Measurements from ENCODE around the gene OGFOD1.

Gene OGFOD1

GRCh38 chr16:56450986-56451752, at the start of gene OGFOD1, which contains the start of gene NUDT21:
OGFOD1 (plus strand) TSS chr16:56451554; CDS start chr16:56451613, 59 bp downstream.
NUDT21 (minus strand) TSS chr16:56451332; CDS start chr16:56451202, 130 bp downstream.
- peak; percentile 86 to 90 for DNase-seq

DNA sequence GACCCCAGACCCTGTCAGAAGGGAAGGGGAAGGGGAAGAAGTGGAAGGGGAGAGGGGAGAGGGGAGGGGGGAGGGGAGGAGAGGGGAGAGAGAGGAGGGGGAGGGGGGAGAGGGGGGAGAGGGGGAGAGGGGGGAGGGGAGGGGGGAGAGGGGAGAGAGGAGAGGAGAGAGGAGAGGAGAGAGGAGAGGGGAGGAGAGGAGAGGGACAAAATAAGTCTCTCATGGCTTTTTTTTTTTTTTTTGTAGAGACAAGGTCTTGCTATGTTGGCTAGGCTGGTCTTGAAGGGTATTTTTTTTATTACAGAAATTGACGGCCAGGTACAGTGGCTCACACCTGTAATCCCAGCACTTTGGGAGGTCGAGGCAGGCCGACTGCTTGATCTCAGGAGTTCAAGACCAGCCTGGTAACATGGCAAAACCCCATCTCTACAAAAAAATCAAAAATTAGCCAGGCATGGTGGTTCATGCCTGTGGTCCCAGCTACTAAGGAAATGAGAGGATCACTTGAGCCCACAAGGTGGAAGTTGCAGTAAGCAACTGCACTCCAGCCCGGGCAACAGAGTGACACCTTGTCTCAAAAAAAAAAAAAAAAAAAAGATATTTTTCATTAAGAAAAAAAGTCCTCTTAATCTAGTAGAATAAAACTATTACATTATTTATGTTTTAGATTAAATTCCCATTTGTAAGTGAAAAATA, 45.2 kb upstream of the OGFOD1 start:
- DNase-seq = no peak

- DNase-seq = no peak
Measured at GRCh38 chr16:56408379-56409098, 42.8 kb upstream of the OGFOD1 start.

DNA sequence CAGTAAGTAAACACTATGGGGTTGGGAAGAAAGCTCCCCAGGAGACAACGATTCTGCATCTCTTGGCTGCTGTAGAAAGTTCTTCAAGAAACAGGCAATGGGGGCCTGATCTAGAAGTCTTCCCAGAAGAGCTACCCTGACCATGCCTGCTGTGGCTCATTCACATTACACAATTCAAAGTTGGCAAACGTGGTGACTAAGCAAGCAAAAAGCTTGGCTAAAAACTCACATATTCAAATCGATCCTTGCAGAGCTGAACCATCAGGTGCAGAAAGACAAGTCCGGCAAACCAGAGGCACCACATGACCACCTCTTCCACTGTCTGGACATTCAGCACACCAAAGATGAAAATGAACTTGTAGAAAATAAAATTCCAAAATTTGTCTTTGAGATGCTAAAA, 42.2 kb upstream of the OGFOD1 start:
- DNase-seq = no peak

GRCh38 chr16:56411123-56411522, 40.2 kb upstream of the OGFOD1 start:
- no peak for DNase-seq

GRCh38 chr16:56411624-56412023, 39.7 kb upstream of the OGFOD1 start:
- DNase-seq = no peak

GRCh38 chr16:56413381-56413780, 38.0 kb upstream of the OGFOD1 start:
- DNase-seq = no peak

GRCh38 chr16:56414366-56414765, 37.0 kb upstream of the OGFOD1 start:
- no peak for DNase-seq

- no peak for DNase-seq
Measured at GRCh38 chr16:56415875-56416274, 35.5 kb upstream of the OGFOD1 start.

DNA sequence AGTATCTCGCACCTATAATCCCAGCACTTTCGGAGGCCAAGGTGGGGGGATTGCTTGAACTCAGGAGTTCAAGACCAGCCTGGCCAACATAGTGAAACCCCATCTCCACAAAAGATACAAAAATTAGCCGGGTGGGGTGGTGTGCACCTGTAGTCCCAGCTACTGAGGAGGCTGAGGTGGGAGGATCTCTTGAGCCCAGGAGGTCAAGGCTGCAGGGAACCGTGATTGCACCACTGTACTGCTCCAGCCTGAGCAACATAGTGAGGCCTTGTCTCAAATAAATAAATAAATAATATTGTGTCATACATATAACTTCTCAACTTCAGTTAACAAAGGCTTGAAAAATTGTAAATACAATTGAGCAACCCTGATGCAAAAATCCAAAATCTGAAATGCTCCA, 34.2 kb upstream of the OGFOD1 start:
- DNase-seq = no peak

- DNase-seq = no peak
Measured at GRCh38 chr16:56419740-56420548, 31.4 kb upstream of the OGFOD1 start.

GRCh38 chr16:56420613-56421012, 30.7 kb upstream of the OGFOD1 start:
- DNase-seq = no peak

DNA sequence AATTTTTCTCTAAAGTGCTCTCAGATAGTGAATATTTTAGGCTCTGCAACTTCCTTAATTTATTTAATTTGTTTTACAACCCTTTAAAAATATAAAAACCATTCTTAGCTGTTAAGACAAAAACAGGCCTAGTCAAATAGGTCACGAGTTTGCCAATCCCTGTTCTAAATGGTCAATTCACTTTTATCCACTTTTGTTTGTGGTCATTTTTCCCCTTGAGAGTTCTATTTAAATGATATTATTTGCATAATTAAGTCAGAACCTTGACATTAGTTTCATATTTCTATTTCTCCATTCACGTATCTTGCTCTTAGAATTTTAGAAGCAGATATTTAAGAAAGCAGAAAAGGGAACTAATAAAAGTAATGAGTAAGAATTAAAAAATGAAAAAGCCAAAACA, 30.0 kb upstream of the OGFOD1 start:
- DNase-seq = no peak

GRCh38 chr16:56421976-56422669, 29.2 kb upstream of the OGFOD1 start:
- no peak for DNase-seq

- DNase-seq = no peak
Measured at GRCh38 chr16:56422896-56423441, 28.4 kb upstream of the OGFOD1 start.

DNA sequence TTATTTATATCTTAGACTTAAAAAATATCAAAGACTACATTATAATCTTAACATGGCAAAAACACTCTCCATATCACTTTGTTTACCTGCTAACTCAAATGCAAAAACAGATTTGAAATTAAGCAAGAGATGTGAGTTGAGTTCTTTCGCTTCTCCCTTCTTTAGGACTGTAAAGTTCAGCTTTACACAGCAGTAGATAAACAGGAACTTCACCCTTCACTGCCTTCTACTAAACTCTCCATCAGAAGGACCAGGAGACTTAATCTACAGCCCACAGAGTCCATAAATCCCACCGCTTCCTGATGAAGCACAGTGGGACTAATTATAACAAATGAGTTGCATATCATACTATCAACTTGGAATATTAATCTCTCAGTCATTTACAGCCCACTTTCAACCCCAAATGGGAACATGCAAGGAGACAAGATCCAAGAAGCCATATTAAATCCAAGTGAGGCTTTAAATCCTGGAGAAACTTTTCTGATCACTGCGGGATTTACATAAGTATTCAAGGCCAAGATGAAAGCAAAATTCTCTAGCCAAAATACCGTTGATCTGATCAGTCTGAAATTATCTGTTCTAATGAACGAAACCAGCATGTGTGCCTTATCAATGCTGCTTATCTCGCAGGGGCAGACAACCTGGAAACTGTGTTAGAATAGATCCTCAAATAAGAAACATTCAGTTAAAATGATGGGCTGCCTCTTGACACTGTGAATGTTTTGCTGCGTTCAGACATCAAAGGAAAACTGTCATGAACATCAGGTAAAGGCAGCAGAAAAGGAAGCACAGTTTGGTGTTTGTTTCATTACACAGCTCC, 27.6 kb upstream of the OGFOD1 start:
- no peak for DNase-seq

DNA sequence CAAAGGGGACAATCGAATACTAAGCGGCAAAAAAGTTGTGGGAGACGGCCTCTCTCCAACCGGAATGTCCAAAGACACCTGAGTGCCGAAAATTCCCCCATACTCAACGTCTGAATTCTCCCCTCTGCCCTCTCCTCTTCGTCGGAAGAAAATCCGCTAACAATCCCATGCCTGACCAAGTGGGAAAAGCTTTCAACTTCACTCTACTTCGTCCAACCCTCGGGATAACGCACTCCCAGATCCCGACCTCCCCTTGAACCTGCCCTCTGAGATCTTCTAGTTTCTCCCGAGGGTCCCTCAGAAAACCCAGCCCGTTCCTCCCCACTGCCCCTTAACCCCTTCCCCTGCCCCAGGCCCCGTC, 27.0 kb upstream of the OGFOD1 start:
- DNase-seq = no peak

DNA sequence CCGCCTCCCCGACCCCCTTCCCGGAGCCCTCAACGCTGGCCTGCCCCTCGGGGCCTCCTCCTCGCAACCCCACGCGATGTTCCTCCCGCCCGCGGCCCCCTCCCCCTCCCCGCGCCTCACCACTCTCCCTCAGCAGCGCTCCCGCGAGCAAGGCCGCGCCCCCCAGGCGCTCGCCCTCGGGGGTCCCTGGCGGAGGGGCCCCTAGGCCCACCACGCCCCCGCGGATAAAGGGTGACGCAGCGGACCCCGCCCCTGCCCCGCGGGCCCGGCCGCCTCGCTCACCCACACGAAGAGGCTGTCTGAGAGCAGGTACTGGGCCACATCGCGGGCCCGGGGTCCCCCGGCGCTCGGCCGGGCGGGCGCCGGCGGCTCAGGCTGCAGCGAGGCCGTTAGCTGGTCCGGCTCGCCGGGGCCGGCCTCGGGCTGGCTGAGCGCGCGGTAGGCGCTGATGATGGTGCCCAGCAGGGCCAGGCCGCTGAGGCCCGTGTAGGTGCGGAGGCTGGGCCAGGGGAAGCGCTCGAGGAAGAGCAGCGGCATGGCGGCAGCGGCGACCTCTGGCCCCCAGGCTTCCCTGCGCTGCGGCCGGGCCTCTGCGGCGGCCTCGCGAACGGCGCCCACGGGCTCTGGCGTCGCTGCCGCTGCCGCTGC, 26.4 kb upstream of the OGFOD1 start:
- DNase-seq = peak; percentile 56 to 66

DNA sequence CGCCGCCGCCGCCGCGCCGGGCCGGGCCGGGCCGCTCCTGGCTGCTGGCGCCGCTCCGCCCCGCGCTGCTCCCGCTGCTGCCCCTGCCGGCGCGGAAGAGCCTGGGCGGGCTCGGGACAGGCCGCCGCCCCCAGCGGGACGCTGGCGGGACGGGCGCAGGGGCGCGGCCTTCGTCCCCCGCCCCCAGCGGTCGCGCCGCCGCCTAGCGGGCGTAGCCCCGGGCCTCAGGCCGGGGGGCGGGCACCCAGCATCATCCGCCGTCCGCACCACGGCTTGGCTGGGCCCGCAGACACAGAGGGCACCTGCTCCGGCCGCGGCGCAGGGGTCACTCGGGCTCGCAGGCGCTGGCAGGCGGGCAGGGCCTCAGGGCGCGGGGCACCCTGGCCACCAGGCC, 25.9 kb upstream of the OGFOD1 start, which contains the start of gene AMFR:
Gene AMFR, minus strand, starts transcription at position 107 of the 394 bp plus-strand sequence. CDS start 218 bp downstream, outside the sequence.
- peak; percentile 69 to 80 for DNase-seq

- DNase-seq = no peak
Measured at GRCh38 chr16:56426585-56426984, 24.8 kb upstream of the OGFOD1 start.

All from activated T-cell treated with anti-CD3 and anti-CD28 coated beads, Interleukin-2, amount 50 U/mL, for 48 hours (primary cell).